ENCODE data around the gene SMARCAL1.

The SMARCAL1 gene

GRCh38 chr2:216447293-216447692, 35.0 kb downstream of the SMARCAL1 start:
- TF ChIP-seq FOXP2 (optimal IDR thresholded peaks at IDR 0.05; ENCODE audit: control extremely low read depth, extremely low read length, insufficient read depth) = no peak
- TF ChIP-seq POLR2AphosphoS5 (IDR thresholded peaks at IDR 0.05; ENCODE audit: borderline replicate concordance, low read depth, low read length) = no peak
- TF ChIP-seq EZH2 (IDR thresholded peaks at IDR 0.05) = no peak
- Histone ChIP-seq H3K27ac (no peak overlapping the region), H3K9ac (ENCODE audit: insufficient read length) (no peak overlapping the region), H3K36me3 (ENCODE audit: insufficient read depth, low read length) (peaks cover 50% of the 10 kb centered on the region), H3K4me3 (no peak overlapping the region), H3K9me3 (ENCODE audit: low read depth, low read length) (peaks cover 4% of the 10 kb centered on the region; the same call in 1 of the 2 replicates)
- no peak for DNase-seq (ENCODE audit: low read depth, low spot score)

- TF ChIP-seq EZH2 (IDR thresholded peaks at IDR 0.05) (no peak), FOXP2 (optimal IDR thresholded peaks at IDR 0.05; ENCODE audit: control extremely low read depth, extremely low read length, insufficient read depth) (no peak), POLR2AphosphoS5 (IDR thresholded peaks at IDR 0.05; ENCODE audit: borderline replicate concordance, low read depth, low read length) (no peak)
- Histone ChIP-seq H3K4me3 (no peak overlapping the region), H3K27ac (no peak overlapping the region), H3K9ac (ENCODE audit: insufficient read length) (no peak overlapping the region), H3K36me3 (ENCODE audit: insufficient read depth, low read length) (peaks cover 53% of the 10 kb centered on the region), H3K9me3 (ENCODE audit: low read depth, low read length) (peaks cover 4% of the 10 kb centered on the region; the same call in 1 of the 2 replicates)
- no peak for DNase-seq (ENCODE audit: low read depth, low spot score)
Observed at GRCh38 chr2:216448829-216449228, 36.5 kb downstream of the SMARCAL1 start.

GRCh38 chr2:216450346-216450745, 38.1 kb downstream of the SMARCAL1 start:
- Histone ChIP-seq H3K4me3 (no peak overlapping the region), H3K9me3 (ENCODE audit: low read depth, low read length) (peaks cover 4% of the 10 kb centered on the region; the same call in 1 of the 2 replicates), H3K9ac (ENCODE audit: insufficient read length) (no peak overlapping the region), H3K36me3 (ENCODE audit: insufficient read depth, low read length) (peaks cover 65% of the 10 kb centered on the region), H3K27ac (no peak overlapping the region)
- no peak for DNase-seq (ENCODE audit: low read depth, low spot score)
- TF ChIP-seq EZH2 (IDR thresholded peaks at IDR 0.05) (no peak), POLR2AphosphoS5 (IDR thresholded peaks at IDR 0.05; ENCODE audit: borderline replicate concordance, low read depth, low read length) (no peak), FOXP2 (optimal IDR thresholded peaks at IDR 0.05; ENCODE audit: control extremely low read depth, extremely low read length, insufficient read depth) (no peak)

GRCh38 chr2:216450784-216451183, 38.5 kb downstream of the SMARCAL1 start:
- H3K36me3 ChIP-seq (ENCODE audit: insufficient read depth, low read length) = peaks cover 67% of the 10 kb centered on the region
- peaks cover 4% of the 10 kb centered on the region; the same call in 1 of the 2 replicates for H3K9me3 ChIP-seq (ENCODE audit: low read depth, low read length)
- H3K27ac ChIP-seq = no peak overlapping the region
- no peak for DNase-seq (ENCODE audit: low read depth, low spot score)
- H3K4me3 ChIP-seq = no peak overlapping the region
- no peak overlapping the region for H3K9ac ChIP-seq (ENCODE audit: insufficient read length)
- no peak for TF ChIP-seq FOXP2 (optimal IDR thresholded peaks at IDR 0.05; ENCODE audit: control extremely low read depth, extremely low read length, insufficient read depth)

- H3K36me3 ChIP-seq (ENCODE audit: insufficient read depth, low read length) = peaks cover 35% of the 10 kb centered on the region
Observed at GRCh38 chr2:216453955-216454614, 41.8 kb downstream of the SMARCAL1 start.

GRCh38 chr2:216463148-216463547, 50.9 kb downstream of the SMARCAL1 start:
- Histone ChIP-seq H3K9me3 (ENCODE audit: low read depth, low read length) (no peaks in the 10 kb centered on the region), H3K9ac (ENCODE audit: insufficient read length) (no peak overlapping the region), H3K27ac (no peak overlapping the region), H3K4me3 (no peak overlapping the region), H3K36me3 (ENCODE audit: insufficient read depth, low read length) (no peaks in the 10 kb centered on the region)
- TF ChIP-seq POLR2AphosphoS5 (IDR thresholded peaks at IDR 0.05; ENCODE audit: borderline replicate concordance, low read depth, low read length) = no peak
- no peak for TF ChIP-seq FOXP2 (optimal IDR thresholded peaks at IDR 0.05; ENCODE audit: control extremely low read depth, extremely low read length, insufficient read depth)
- no peak for TF ChIP-seq EZH2 (IDR thresholded peaks at IDR 0.05)
- no peak for DNase-seq (ENCODE audit: low read depth, low spot score)

More at GRCh38 chr2:216453955-216454614, 41.8 kb downstream of the SMARCAL1 start:
- DNase-seq (ENCODE audit: low read depth, low spot score) = no peak
- TF ChIP-seq POLR2AphosphoS5 (IDR thresholded peaks at IDR 0.05; ENCODE audit: borderline replicate concordance, low read depth, low read length) (no peak), EZH2 (IDR thresholded peaks at IDR 0.05) (no peak), FOXP2 (optimal IDR thresholded peaks at IDR 0.05; ENCODE audit: control extremely low read depth, extremely low read length, insufficient read depth) (no peak)
- H3K9ac ChIP-seq (ENCODE audit: insufficient read length) = no peak overlapping the region
- H3K27ac ChIP-seq = no peak overlapping the region
- no peak overlapping the region for H3K4me3 ChIP-seq
- no peaks in the 10 kb centered on the region for H3K9me3 ChIP-seq (ENCODE audit: low read depth, low read length)

- DNase-seq (ENCODE audit: low read depth, low spot score) = no peak
- Histone ChIP-seq H3K9ac (ENCODE audit: insufficient read length) (no peak overlapping the region), H3K36me3 (ENCODE audit: insufficient read depth, low read length) (no peaks in the 10 kb centered on the region), H3K4me3 (no peak overlapping the region), H3K27ac (no peak overlapping the region), H3K9me3 (ENCODE audit: low read depth, low read length) (no peaks in the 10 kb centered on the region)
- TF ChIP-seq FOXP2 (optimal IDR thresholded peaks at IDR 0.05; ENCODE audit: control extremely low read depth, extremely low read length, insufficient read depth) = no peak
- no peak for TF ChIP-seq POLR2AphosphoS5 (IDR thresholded peaks at IDR 0.05; ENCODE audit: borderline replicate concordance, low read depth, low read length)
- no peak for TF ChIP-seq EZH2 (IDR thresholded peaks at IDR 0.05)
Observed at GRCh38 chr2:216464104-216464720, 51.9 kb downstream of the SMARCAL1 start.

- Histone ChIP-seq H3K9me3 (ENCODE audit: low read depth, low read length) (no peaks in the 10 kb centered on the region), H3K27ac (no peak overlapping the region), H3K4me3 (no peak overlapping the region), H3K36me3 (ENCODE audit: insufficient read depth, low read length) (no peaks in the 10 kb centered on the region), H3K9ac (ENCODE audit: insufficient read length) (no peak overlapping the region)
- DNase-seq (ENCODE audit: low read depth, low spot score) = no peak
- no peak for TF ChIP-seq FOXP2 (optimal IDR thresholded peaks at IDR 0.05; ENCODE audit: control extremely low read depth, extremely low read length, insufficient read depth)
- TF ChIP-seq POLR2AphosphoS5 (IDR thresholded peaks at IDR 0.05; ENCODE audit: borderline replicate concordance, low read depth, low read length) = no peak
- TF ChIP-seq EZH2 (IDR thresholded peaks at IDR 0.05) = no peak
Observed at GRCh38 chr2:216465579-216466195, 53.4 kb downstream of the SMARCAL1 start.
